ENCODE measurements around the gene FOXC2. TPM values are rescaled to one million over a fixed set of nuclear protein-coding genes. Genes with fewer than 3 reads are reported as not detected.

The FOXC2 gene
- total RNA-seq, 1 donor from 2014 or later, result not detected

- TF ChIP-seq, protein P1, sequence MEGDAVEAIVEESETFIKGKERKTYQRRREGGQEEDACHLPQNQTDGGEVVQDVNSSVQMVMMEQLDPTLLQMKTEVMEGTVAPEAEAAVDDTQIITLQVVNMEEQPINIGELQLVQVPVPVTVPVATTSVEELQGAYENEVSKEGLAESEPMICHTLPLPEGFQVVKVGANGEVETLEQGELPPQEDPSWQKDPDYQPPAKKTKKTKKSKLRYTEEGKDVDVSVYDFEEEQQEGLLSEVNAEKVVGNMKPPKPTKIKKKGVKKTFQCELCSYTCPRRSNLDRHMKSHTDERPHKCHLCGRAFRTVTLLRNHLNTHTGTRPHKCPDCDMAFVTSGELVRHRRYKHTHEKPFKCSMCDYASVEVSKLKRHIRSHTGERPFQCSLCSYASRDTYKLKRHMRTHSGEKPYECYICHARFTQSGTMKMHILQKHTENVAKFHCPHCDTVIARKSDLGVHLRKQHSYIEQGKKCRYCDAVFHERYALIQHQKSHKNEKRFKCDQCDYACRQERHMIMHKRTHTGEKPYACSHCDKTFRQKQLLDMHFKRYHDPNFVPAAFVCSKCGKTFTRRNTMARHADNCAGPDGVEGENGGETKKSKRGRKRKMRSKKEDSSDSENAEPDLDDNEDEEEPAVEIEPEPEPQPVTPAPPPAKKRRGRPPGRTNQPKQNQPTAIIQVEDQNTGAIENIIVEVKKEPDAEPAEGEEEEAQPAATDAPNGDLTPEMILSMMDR (IDR thresholded peaks at IDR 0.05; ENCODE audit: partially characterized antibody, unreplicated experiment), result no peak
- Mint-ChIP-seq H3K9me3 (ENCODE audit: unreplicated experiment) (peaks cover 9% of the 10 kb centered on the region), H3K27me3 (ENCODE audit: unreplicated experiment) (peaks cover 44% of the 10 kb centered on the region), H3K27ac (ENCODE audit: unreplicated experiment) (no peak overlapping the region), H3K4me1 (ENCODE audit: low read depth, unreplicated experiment) (peaks cover 11% of the 10 kb centered on the region), H3K4me3 (ENCODE audit: unreplicated experiment) (no peak overlapping the region), H3K36me3 (ENCODE audit: unreplicated experiment) (no peaks in the 10 kb centered on the region)
- no peak for DNase-seq
Measured at GRCh38 chr16:86573646-86574508, 7.2 kb downstream of the FOXC2 start.

- TF ChIP-seq, protein P1 (IDR thresholded peaks at IDR 0.05; ENCODE audit: partially characterized antibody, unreplicated experiment), result no peak
- no peak overlapping the region for H3K4me3 Mint-ChIP-seq (ENCODE audit: unreplicated experiment)
- peaks cover 6% of the 10 kb centered on the region for H3K9me3 Mint-ChIP-seq (ENCODE audit: unreplicated experiment)
- DNase-seq, result no peak
- peaks cover 43% of the 10 kb centered on the region for H3K27me3 Mint-ChIP-seq (ENCODE audit: unreplicated experiment)
- H3K4me1 Mint-ChIP-seq (ENCODE audit: low read depth, unreplicated experiment), result peaks cover 11% of the 10 kb centered on the region
- no peak overlapping the region for H3K27ac Mint-ChIP-seq (ENCODE audit: unreplicated experiment)
- no peaks in the 10 kb centered on the region for H3K36me3 Mint-ChIP-seq (ENCODE audit: unreplicated experiment)
Measured at GRCh38 chr16:86574646-86575045, 8.0 kb downstream of the FOXC2 start.

DNA sequence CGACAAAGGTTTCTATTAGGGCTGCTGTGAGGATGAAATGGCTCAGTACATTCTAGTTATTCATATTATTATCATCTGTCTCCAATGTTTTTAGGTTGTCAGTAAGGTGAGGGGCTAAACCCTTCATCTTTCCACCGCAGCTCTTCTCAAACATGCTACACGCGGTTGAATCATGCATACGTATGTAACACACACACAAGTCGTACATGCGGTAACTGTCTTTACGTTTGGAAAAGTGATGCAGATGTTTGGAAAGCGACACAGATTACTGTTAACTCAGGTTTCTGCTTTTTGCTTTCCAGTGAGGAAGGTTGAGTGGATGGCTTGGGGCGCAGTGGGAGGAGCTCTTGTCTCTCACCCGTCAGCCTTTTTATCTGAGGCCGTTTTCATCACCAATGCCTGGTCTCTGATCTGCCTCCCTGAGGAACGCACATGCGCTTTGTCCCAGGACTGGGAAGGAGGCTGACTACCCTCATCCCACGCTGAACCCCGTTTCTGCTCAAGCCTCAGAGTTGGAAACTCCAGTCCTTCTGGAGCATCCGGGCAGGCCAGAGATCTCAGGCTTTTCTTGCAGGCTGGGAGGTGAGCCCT, 8.6 kb downstream of the FOXC2 start:
- no peak for DNase-seq
- no peaks in the 10 kb centered on the region for H3K36me3 Mint-ChIP-seq (ENCODE audit: unreplicated experiment)
- peaks cover 42% of the 10 kb centered on the region for H3K27me3 Mint-ChIP-seq (ENCODE audit: unreplicated experiment)
- H3K4me1 Mint-ChIP-seq (ENCODE audit: low read depth, unreplicated experiment), result peaks cover 11% of the 10 kb centered on the region
- TF ChIP-seq, protein P1 (IDR thresholded peaks at IDR 0.05; ENCODE audit: partially characterized antibody, unreplicated experiment), result no peak
- H3K9me3 Mint-ChIP-seq (ENCODE audit: unreplicated experiment), result peaks cover 6% of the 10 kb centered on the region
- H3K27ac Mint-ChIP-seq (ENCODE audit: unreplicated experiment), result no peak overlapping the region
- peak overlapping the region; percentile 91 for H3K4me3 Mint-ChIP-seq (ENCODE audit: unreplicated experiment)

- peaks cover 11% of the 10 kb centered on the region for H3K4me1 Mint-ChIP-seq (ENCODE audit: low read depth, unreplicated experiment)
Measured at GRCh38 chr16:86575754-86576557, 9.3 kb downstream of the FOXC2 start.

More at GRCh38 chr16:86575754-86576557, 9.3 kb downstream of the FOXC2 start:
- H3K4me3 Mint-ChIP-seq (ENCODE audit: unreplicated experiment), result peak overlapping the region; percentile 91
- peaks cover 6% of the 10 kb centered on the region for H3K9me3 Mint-ChIP-seq (ENCODE audit: unreplicated experiment)
- TF ChIP-seq, protein P1 (IDR thresholded peaks at IDR 0.05; ENCODE audit: partially characterized antibody, unreplicated experiment), result no peak
- no peaks in the 10 kb centered on the region for H3K36me3 Mint-ChIP-seq (ENCODE audit: unreplicated experiment)
- H3K27me3 Mint-ChIP-seq (ENCODE audit: unreplicated experiment), result peaks cover 40% of the 10 kb centered on the region
- no peak overlapping the region for H3K27ac Mint-ChIP-seq (ENCODE audit: unreplicated experiment)
- DNase-seq, result peak; percentile 83
